NCI-H1105 treated with DMSO at 0.1 percent for 48 hours (cell line): ENCODE measurements around the gene DGKI.
A peak's percentile ranks its signal among the peaks of the same experiment; 100 is the strongest.
"Not testable (repeated sequence)": the region's sequence is repeated elsewhere in the genome, so short reads cannot be mapped to it uniquely, and the experiment has no call there.

Source experiments
- DNase-seq: peaks from one replicate; lab custom pipeline; 2025; lab: John Stamatoyannopoulos, UW

Gene DGKI

DNA sequence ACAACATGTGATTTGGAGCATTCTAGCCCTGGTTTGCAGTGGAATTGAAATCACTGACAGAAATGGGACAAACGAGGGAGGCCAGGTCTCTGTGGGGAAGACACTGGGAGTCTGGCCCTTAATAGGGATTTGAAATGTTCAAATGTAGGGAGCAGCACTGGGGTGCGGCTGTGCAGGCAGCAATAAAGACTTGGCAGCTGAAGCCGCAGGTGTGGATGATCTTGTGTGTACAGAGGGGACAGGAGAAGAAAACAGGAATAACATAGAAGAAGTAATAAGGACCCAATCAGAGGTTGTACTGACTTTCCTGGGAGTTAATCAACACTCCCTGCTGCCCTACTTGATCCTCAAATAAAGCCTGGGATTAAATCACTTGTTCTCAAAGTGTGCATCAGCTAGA, 375.6 kb downstream of the DGKI start:
- DNase-seq, result no peak

DNA sequence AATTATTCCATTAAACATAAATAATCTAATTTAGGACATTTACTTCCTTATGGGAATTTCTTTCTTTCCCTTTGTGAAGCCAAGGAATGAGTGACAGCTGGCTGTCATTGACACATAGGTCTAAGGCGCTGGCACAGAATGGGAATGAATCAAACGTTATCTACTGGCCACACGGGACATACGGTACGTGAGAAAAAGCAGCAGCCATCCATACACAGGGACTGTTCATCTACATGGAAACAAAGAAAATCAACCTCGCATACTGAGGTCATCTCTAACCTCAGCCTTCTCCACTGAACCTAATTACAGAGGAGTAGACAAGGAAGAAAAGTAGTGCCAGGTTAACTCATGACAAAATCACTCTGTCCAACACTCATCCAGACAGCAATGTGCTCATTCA, 376.9 kb downstream of the DGKI start:
- DNase-seq, result no peak

DNA sequence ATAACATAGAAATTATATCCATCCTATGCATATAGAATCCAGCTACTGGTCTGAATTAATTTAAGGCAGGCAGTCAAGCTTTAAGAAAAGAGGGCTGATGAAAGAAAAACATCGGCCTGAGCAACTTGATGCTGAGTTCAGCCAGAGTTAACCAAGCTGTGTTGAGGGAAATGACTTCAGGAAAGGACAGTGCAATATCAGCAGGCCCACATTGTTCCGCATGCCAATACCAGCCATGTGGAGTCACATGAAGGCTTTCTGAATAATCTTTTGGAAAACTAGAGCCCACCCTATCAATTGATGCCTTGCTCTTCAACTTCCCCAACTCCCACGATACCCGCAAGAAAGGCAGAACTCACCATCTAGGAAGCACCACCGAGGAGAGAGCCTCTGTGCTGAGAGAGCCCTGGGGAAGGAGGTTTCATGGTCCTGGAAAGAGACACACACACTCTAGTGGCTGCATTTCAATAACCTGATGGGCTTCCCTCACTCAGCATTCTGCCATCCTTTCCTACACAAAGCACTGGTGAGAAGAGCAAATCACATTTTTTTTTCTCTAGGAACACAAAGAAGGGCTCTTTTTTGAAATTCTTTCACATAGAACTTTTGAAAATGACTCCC, 377.5 kb downstream of the DGKI start:
- DNase-seq, result no peak

DNA sequence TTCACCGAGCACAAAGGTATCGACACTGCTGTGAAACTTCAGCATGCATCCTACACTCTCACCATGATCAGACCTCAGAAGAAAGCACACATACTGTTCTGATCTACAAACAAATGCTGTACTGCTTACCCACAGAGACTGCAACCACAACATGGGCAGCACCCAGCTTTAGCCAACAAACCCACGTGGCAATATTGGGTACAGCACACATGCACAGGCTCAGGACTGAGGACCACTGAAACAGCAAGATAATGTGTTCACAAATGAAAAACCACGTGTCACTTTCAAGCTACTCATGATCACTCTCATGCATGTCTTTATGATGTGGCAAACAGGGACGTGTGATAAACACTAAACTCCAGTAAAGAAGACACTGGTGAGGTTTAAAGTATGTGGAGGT, 383.9 kb downstream of the DGKI start:
- no peak for DNase-seq

DNA sequence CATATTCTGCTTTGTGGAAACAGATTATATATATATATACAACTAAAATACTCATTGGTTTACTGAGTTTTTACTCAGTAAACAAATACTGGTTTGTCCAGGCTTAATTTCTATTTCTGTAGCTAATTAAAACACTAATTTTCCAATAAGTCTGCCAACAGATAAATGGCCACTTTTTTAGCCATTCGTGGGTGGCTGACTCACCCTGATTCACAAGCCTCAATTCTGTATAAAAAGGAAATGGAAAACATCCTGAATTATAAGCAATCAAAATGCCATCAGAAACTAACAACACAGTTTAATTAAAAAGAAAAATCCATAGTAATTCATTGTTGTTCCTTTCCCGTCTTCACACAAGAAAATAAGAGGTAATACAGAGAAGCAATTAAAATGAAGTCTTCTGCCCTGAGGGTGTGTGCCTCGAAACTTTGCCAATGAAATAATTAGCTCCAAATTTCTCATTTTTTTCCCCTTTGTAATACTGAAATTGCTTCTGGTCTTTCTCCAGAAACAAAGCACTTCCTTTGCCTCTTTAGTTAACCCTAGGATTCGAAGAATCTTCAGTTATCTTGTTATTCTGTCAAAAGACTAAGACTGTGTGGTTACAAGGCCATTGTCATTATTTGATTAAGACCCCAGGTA, 384.6 kb downstream of the DGKI start:
- DNase-seq, result no peak

DNA sequence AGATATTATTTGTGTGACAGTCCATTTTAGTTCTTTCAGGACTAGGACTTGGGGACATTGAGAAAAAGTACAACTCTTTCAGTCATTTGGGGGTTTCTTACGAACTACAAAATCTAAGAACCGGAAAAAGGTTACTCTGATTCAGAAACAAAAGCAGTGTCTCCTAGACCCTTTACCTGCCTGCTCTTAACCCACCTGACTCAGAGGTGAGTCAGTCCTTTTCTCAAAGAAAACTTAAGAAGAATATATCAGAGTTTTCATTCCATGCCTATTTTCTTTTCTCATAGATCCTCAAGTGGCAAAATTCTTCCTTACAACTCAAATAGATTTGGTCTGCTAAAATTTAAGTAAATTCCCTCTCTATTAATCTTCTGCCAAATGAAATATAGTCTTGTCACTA, 388.4 kb downstream of the DGKI start:
- no peak for DNase-seq

DNA sequence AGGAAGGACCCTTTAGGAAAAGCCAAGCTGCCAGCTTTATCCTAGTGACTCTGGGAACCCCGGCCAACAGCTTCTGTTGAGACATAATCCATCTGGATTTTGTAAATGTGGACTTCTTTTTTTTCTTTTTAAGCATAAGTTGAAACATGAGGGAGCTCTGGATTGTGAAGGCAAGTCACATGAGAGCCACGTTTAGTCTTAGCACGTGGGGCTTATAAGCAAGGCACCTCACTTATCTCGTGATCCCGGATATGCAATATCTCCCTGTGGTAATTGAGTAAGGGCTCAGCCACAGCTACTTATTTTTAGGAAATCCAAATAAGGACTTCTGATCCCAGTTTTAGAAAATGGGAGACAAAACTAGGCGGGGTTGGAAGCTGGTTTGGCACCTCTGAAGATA, 392.0 kb downstream of the DGKI start:
- DNase-seq, result no peak

DNA sequence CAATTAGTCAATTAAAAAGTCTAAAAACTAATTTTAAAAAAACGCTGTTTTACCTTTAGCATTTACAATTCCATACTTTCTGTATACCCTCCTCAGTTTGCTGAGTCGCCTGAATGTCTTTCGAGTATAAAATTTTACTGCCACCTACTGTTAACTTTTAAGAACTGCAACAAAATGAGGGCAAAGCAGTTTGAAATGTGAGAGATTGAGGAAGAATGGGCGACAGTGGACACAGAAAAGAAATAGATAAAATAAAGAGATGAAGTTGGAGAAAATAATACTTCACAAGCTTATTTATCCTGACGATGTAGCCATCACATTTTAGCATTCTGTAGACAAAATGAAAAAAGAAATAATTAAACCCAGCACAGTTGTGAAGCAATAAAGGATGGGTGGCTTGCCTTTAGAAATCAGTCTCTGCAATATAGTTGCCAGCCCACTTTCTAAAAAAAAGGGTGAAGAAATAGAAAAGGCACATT, 392.5 kb downstream of the DGKI start:
- peak; percentile 68 for DNase-seq

DNA sequence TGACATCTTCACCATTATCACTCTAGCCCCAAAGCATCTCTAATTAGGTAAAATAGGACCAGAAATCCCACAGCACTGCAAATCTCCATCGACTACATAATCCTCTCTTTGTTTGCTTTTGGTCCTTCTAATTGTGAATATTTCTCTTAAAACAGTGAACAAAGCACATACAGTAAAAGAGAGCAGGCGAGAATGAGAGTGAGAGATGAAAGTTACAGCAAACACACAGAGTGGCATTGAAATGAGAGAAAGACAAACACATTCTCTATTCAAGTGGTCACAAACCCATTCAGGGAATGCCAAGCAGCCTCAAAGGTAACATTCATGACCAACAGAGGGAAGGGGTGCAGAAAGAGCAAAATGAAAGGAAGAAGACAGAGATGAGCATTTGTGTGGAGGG, 393.4 kb downstream of the DGKI start:
- DNase-seq, result peak; percentile 34

DNA sequence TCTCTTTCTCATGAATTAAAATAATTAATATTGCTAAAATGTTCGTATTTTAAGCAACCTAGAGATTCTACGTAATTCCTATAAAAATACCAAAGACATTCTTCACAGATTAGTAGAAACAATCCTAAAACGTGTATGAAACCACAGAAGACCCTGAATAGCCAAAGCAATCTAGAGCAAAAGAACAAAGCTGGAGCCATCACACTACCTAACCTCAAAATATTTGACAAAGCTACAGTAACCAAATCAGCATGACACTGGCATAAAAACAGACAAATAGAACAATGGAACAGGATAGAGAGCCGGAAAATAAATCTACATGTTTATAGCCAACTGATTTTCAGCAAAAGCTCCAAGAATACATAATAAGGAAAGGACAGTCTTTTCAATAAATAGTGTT, 397.8 kb downstream of the DGKI start:
- DNase-seq, result no peak

DNA sequence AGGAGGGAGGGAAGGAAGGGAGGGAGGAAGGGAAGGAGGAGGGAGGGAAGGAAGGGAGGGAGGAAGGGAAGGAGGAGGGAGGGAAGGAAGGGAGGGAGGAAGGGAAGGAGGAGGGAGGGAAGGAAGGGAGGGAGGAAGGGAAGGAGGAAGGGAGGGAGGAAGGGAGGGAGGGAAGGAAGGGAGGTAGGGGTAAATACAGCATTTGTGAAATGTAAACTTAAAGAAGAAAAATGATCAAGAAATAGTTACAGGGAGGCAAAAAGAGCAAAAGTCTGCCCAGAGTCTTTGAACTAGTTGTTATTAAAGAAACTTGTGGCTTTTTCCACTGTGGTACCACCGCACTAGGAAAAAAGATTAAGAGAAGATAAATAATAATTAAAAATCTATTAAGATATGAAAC, 398.2 kb downstream of the DGKI start:
- not testable (repeated sequence) for DNase-seq

DNA sequence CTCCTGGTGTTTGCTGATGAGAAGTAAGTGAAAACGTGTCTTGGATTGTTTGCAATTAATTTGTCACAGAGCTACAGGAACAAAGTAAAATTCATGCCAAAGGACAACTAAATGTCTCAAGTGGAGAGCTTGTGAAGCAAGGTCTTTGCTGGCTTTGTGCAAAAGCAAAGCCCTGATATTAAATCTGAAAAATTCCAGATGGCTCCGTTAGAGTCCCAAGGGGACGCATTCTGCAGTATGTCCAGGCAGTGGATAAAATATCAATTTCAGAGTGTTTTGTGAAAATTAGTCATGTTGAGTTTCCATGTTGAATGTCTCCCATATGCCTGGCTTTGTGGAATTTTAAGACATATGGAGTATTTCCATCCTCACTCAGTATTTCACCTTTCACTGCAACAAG, 400.7 kb downstream of the DGKI start:
- DNase-seq, result no peak

DNA sequence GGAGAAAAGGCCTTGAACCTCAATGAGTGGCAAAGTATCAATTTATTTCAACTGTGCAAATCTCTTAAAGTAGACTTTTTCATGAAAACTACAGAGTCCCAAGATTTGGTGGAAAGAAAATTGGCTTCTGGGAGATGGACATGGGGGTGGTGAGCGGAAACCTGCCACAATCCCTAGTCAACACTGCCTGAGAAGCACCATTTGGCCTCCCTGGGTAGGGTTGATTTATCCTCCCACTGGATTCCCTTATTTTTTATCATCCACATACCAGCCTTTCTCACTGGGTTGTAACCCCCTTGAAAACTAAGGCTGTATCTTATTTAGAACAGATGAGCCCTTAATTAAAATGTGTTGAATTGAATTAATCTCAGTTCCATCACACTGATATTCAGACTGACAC, 401.5 kb downstream of the DGKI start:
- DNase-seq, result no peak

DNA sequence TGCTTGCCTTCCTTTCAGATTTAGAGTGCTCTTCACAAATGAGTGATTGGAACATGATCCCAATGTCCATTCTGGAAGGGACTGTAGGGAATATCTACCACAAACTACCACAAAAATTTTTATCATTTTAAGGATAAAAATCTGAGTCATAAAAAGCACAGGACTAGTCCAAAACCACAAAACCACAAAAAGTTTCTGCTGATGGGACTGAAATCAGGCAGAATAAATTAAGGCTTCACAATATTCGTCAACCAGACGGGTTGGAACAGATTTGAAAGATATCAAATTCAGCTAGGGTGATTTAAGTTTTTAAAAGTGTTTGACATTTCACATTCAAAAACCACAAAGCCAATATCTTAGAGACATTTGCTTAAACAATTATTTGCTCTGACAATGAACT, 403.2 kb downstream of the DGKI start:
- DNase-seq, result no peak

DNA sequence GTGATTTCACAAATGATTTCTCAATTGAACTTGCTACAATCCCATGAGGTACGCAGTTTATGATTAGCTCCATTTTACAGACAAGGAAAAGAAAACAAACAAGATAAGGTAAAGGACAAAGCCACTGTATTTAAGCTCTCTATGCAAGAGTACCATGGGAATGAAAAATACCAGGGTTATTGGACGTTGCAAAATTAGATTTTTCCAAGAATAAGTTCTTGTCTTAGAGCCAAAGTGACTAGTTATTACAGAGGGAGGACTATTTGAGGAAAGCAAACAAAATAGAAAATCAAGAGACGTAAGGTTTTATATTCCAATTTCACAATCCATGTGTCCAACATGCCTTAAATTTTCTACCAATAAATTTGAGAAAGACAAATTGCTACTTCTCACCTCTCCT, 405.3 kb downstream of the DGKI start:
- DNase-seq, result no peak

DNA sequence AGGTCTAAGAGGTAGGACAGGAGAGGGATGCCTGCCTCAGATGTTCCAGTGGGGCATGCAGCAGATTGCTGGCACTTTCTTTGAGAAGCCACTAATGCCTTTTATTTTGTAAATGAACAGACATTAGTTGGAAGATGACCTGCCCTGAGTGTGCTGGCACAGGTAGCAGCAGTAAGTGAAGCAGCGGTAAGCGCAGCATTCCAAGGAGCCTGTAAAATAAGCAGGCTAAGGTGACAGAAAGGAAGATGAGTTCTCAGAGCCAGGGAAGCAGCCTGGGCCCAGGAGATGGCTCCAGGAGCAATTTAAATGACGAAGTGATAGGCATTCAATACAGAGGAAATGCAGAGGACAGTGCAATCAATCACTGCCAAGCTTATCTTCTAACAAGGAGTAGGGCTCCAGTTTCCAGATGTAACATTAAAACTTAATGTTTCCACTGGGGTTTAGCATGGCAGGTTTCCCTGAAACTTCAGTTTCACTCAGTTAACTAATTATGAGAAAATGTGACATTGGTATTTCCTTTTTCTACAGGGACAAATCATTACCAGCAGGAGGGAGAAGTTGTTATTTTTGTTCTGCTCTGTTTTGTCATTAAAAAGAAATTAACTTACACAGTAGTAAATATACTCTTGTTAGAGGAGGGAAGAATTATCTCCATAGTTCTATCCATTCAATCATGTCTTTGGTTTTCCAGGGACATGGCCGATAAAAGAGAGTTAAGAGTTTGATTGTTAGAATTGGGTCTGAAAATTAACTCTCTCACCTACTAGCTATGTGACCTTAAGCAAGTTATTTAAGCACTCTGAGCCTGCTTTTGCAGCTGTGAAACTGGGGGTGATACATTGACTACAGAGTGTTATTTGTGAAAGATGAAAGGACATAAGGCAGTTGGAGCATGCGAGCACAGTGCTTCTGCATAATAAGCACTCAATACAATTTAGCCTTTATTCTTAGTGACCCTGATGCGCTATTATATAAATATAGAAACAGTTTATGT, 406.6 kb downstream of the DGKI start:
- no peak for DNase-seq

DNA sequence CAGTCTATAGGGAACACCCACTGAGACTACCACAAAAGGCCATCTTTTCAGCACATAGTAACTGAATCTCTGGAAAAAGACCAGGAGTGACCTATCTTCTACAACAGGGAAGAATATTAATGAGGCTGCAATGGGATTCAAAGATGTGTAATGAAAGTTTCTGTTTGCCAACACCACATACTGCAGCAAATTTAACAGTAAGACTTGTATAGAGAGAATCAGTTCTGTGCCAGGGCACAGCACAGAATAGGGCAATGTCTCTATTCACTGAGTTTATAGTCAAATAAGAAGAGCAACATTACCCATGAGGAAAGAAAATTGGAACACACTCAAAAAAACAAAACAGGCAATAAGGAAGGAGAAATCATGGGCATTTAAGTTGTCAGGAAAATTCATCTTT, 411.8 kb downstream of the DGKI start:
- no peak for DNase-seq

DNA sequence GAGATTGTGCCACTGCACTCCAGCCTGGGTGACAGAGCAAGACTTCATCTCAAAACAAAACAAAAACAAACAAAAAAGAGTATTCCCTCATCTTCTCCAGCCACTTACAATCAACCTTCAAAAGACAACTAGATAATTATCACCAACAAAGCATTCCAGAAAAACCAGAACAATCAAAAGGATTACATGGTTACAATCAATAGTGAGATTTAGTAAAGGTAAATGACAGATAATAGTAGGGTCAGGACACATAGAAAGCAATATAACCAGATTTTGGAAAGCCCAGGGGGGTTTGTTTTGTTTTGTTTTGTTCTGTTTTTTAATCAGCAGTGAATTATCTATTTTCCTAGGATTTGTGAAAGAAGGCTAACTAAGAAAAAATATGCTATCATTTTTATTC, 412.2 kb downstream of the DGKI start:
- DNase-seq, result no peak

DNA sequence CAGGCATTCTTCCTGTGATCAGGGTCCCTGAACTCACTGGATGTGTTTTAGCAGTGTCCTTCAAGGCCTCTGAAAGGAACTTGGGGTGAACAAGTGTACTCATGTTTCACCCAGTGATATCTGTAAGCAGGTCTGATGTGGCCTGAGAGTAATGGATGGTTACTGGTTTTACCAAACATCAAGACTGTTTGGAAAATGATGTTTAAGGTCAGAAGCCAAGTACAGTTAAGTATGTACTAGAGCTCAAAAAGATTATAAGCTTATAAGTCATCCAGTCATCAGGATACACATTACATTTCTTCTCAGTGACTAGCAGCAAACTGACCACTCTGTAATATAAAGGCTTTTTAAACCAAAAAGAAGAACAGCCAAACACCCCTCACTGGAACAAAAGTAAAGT, 423.5 kb downstream of the DGKI start:
- no peak for DNase-seq

DNA sequence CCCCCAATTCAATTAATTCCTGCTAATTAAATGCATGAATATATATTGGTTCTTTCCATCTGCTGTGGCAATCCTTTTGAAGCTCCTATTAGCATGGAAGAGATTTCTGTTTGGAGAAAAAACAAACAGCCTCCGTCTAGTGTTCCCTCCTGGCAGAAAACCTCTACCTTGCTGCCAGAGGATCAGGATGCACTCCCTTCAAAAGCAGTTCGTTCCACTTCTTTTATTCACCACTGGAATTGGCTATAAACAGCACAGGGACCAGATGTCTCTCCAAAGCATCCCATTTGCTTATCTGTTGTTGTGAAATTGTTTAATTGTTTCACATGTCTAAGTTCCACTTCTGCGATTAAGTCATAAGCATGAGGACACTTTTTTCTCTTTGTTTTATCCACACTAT, 425.4 kb downstream of the DGKI start:
- DNase-seq, result no peak

DNA sequence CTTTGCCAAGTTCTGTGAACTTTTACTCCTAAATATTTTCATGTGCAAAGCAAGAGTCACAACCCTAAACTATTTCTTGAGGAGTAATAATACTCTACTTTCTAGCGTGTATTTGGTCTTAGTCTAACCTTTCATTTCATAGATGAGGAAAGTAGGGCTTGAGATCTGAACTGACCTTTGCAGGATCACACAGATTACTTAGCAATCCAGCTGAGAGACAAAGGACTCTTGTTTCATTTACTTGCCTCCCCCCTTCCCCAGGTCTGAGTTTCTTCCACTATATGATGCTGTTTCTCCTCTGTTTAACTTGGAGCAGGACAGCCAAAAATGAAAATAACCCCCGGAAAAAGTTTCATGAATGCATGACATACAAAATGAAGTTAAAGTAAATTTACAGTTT, 427.9 kb downstream of the DGKI start:
- no peak for DNase-seq

DNA sequence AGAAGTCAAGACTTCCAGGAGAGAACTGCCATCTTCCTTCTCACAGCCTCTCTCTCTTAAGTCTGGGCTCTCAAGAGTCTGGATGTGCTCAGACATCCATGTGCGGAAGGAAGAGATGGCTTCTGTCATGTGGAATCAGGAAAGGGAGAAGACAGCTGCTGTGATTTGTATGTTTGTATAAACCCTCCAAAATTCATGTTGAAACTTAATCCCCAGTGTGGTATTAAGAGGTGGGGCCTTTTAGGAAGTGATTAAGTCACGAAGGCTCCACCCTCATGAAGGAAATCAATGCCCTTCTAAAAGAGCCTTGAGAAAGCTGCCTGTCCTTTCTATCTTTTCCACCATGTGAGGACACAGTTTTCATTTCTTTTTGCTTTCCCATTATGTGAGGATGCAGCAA, 429.3 kb downstream of the DGKI start:
- no peak for DNase-seq

DNA sequence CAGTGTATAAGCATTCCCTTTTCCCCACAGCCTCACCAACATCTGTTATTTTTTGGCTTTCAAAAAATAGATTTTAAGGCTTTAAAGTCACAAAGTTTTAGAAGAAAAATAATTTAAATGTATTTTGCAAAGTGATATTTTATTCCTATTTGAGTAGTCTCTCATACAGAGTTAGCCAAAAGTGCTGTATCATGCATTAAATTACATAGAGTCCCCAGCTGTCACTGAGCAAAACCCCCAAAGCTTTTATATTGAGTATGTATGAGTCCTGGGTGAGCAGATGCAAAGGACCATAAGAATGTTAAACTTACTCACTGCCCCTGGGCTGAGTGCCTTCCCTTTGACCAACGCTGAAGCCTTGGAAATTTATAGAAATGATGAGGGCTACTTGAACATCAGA, 432.9 kb downstream of the DGKI start:
- DNase-seq, result no peak
